ENCODE data around the gene FIGNL1.

Gene FIGNL1

DNA sequence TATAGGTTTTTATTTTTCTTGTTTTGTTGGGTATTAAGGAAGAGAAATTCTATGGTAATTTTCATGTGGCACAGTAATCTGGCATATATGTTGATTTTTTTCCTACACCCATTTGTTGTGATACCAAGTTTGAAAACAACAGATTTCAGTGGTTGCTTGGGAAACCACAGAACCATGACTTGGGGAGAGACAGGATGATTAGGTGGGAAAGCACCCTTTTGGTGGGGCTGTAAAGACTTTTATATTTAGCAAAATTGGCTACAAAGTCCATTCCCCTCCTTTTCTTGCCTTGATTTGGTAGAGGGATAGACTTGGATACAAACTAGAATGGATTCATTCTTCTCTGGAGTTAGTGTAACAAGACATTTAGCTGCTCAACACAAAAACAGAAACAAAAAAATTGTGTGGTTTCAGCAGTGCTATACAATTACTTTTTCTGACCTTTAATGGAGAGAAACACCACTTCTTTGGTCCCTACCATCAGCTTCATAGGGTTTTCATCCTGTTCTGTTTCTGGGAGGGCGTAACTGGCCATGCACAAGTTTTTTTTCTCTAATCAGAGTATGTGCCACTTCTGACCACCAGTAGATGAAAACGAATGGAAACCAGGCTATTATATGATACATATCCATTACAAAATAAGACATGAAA, 52.7 kb downstream of the FIGNL1 start:
- DNase-seq (ENCODE audit: low spot score), result no peak

GRCh38 chr7:50396856-50397255, 53.3 kb downstream of the FIGNL1 start:
- no peak for DNase-seq (ENCODE audit: low spot score)

GRCh38 chr7:50394315-50394714, 55.8 kb downstream of the FIGNL1 start:
- DNase-seq (ENCODE audit: low spot score), result no peak

All from HuH-7 (cell line).